Endothelial cell of umbilical vein (primary cell): ENCODE data around the gene NUP153. TPM values are rescaled to one million over a fixed set of nuclear protein-coding genes. Genes with fewer than 3 reads are reported as not detected.
"Not testable (repeated sequence)": the region's sequence is repeated elsewhere in the genome, so short reads cannot be mapped to it uniquely, and the experiment has no call there.

ENCODE experiments used
- BruUV-seq: library from RNA; stranded (reverse); fragments of 400-500 nt; replicated peaks from 2 replicates; lab custom pipeline; 2021; lab: Mats Ljungman, UMichigan
- CTCF ChIA-PET: fragments of 300-600, 350-600 bp; sonication (Branson Sonifier 250); formaldehyde crosslinking; loops from one replicate; lab custom pipeline; 2021; ENCODE audit warnings: antibody characterized with exemption, inconsistent platforms; lab: Charles Lee
- POLR2A ChIA-PET: fragments of 300-600, 350-600 bp; sonication (Branson Sonifier 250); formaldehyde crosslinking; loops from one replicate; lab custom pipeline; 2021; ENCODE audit warnings: antibody characterized with exemption, inconsistent platforms; lab: Charles Lee
- DNase-seq: peaks from one replicate; pipeline ENCODE4 v3.0.0-alpha.2; 2011; ENCODE audit warnings: low read depth, low spot score
- FAIRE-seq: peaks from 2 replicates; lab custom pipeline; 2011; peaks lifted over from hg19 to GRCh38; lab: Jason Lieb, UNC
- H2AFZ ChIP-seq: 2 replicates; pipeline ENCODE4 v1.6.0; 2012; ENCODE audit warnings: low read depth, low read length, control low read depth, inconsistent platforms
- H3K27ac ChIP-seq: 2 replicates; pipeline ENCODE4 v1.5.1; 2011; ENCODE audit warnings: low read depth, mild to moderate bottlenecking, control low read depth, low read length, moderate library complexity; ENCODE audit not compliant: insufficient read depth
- H3K27me3 ChIP-seq, 2 experiments: 2 replicates each; pipeline versions ENCODE4 v1.6.0 to v1.6.1; 2011; ENCODE audit warnings: low read length in 2 of 2, mixed read lengths in 1 of 2; ENCODE audit not compliant: control insufficient read depth in 2 of 2, insufficient read depth in 2 of 2
- H3K36me3 ChIP-seq, 2 experiments: 2 replicates in 1 of 2; 3 replicates in 1 of 2; pipeline ENCODE4 v1.5.1; 2011; ENCODE audit warnings: low read length in 2 of 2, mild to moderate bottlenecking in 1 of 2, moderate library complexity in 1 of 2; ENCODE audit not compliant: control insufficient read depth in 2 of 2, insufficient read depth in 2 of 2; ENCODE audit errors: extremely low read depth in 1 of 2
- H3K4me1 ChIP-seq: 3 replicates; pipeline ENCODE4 v1.5.1; 2011; ENCODE audit warnings: mild to moderate bottlenecking, low read length; ENCODE audit not compliant: control insufficient read depth, insufficient read depth; ENCODE audit errors: extremely low read depth
- H3K4me2 ChIP-seq: 2 replicates; pipeline ENCODE4 v1.6.1; 2011; ENCODE audit warnings: low read length, control low read depth, mixed read lengths; ENCODE audit not compliant: insufficient read depth
- H3K4me3 ChIP-seq, 3 experiments: fragments of 200-600 bp in 1 of 3; sonication (generic), shearing (Covaris generic) in 1 of 3; replicated peaks in 1 of 3; 2 replicates each; pipeline ENCODE4 v1.5.1; 2011 to 2016; ENCODE audit warnings: control low read depth in 3 of 3, low read length in 3 of 3, mild to moderate bottlenecking in 2 of 3, inconsistent platforms in 1 of 3, low read depth in 1 of 3, moderate library complexity in 1 of 3; ENCODE audit not compliant: insufficient read depth in 1 of 3
- H3K79me2 ChIP-seq: 2 replicates; pipeline ENCODE4 v1.6.0; 2012; ENCODE audit warnings: low read length, inconsistent platforms; ENCODE audit not compliant: control insufficient read depth, insufficient read depth
- H3K9ac ChIP-seq: replicated peaks from 2 replicates; pipeline ENCODE3; 2011; ENCODE audit warnings: low read length, control low read depth; ENCODE audit not compliant: insufficient read depth; ENCODE audit errors: extremely low read depth
- H3K9me1 ChIP-seq: replicated peaks from 3 replicates; pipeline ENCODE4 v1.6.0; 2011; ENCODE audit warnings: mild to moderate bottlenecking, low read length; ENCODE audit not compliant: control insufficient read depth, insufficient read depth; ENCODE audit errors: extremely low read depth
- H3K9me3 ChIP-seq: replicated peaks from 2 replicates; pipeline ENCODE4 v1.5.1; 2012; ENCODE audit warnings: low read length, inconsistent platforms; ENCODE audit not compliant: control insufficient read depth, insufficient read depth
- H4K20me1 ChIP-seq: replicated peaks from 2 replicates; pipeline ENCODE3; 2011; ENCODE audit warnings: mild to moderate bottlenecking, low read length; ENCODE audit not compliant: control insufficient read depth, insufficient read depth; ENCODE audit errors: extremely low read depth
- CTCF ChIP-seq, 2 donors: IDR thresholded peaks; 1 replicate in 1 of 2; 2 replicates in 1 of 2; pipeline ENCODE4 v1.5.1; 2011; ENCODE audit warnings: low read length in 2 of 2, mild to moderate bottlenecking in 2 of 2, moderate library complexity in 2 of 2, control low read depth in 1 of 2, inconsistent platforms in 1 of 2, low read depth in 1 of 2; ENCODE audit not compliant: insufficient read depth in 1 of 2; ENCODE audit errors: extremely low read depth in 1 of 2
- EZH2 ChIP-seq: IDR thresholded peaks from 2 replicates; pipeline ENCODE4 v1.6.1; 2012; ENCODE audit warnings: borderline replicate concordance, low read depth, mild to moderate bottlenecking, moderate library complexity, low read length, inconsistent platforms; ENCODE audit not compliant: severe bottlenecking
- FOS ChIP-seq: IDR thresholded peaks from 2 replicates; pipeline ENCODE4 v1.6.1; 2011; ENCODE audit warnings: mild to moderate bottlenecking, low read length, moderate library complexity, borderline replicate concordance; ENCODE audit not compliant: insufficient read depth
- GATA2 ChIP-seq: IDR thresholded peaks from 2 replicates; pipeline ENCODE4 v1.7.0; 2011; ENCODE audit warnings: low read depth, mild to moderate bottlenecking, moderate library complexity, mixed read lengths, low read length; ENCODE audit not compliant: insufficient read length, insufficient read depth
- JUN ChIP-seq: IDR thresholded peaks from 2 replicates; pipeline ENCODE4 v1.6.1; 2011; ENCODE audit warnings: borderline replicate concordance, low read depth; ENCODE audit not compliant: insufficient read length, insufficient read depth
- MAX ChIP-seq: IDR thresholded peaks from 2 replicates; pipeline ENCODE4 v1.6.1; 2011; ENCODE audit not compliant: insufficient read depth, insufficient read length
- MYC ChIP-seq: IDR thresholded peaks from one replicate; pipeline ENCODE4 v1.6.1; 2011; ENCODE audit warnings: mild to moderate bottlenecking, low read depth, low read length
- POLR2A ChIP-seq: IDR thresholded peaks from 2 replicates; pipeline ENCODE4 v1.6.1; 2012; ENCODE audit warnings: low read depth, mild to moderate bottlenecking, control low read depth, low read length
- POLR2AphosphoS5 ChIP-seq: IDR thresholded peaks from 2 replicates; pipeline ENCODE4 v1.6.1; 2012; ENCODE audit warnings: low read depth, mild to moderate bottlenecking, control low read depth, low read length, moderate library complexity; ENCODE audit not compliant: insufficient read depth
- dilution Hi-C: fragments of 300-500 bp; cut with MboI; formaldehyde crosslinking; loops from one replicate; pipeline ENCODE4 v1.15.0; 2019; ENCODE audit warnings: low sequenced_read_pairs; ENCODE audit not compliant: extremely low pct_ligation_motif_present
- intact Hi-C: fragments of 100-400 bp; cut with micrococcal nuclease; formaldehyde crosslinking; loops from one replicate; pipeline ENCODE4 v1.10.0; 2022
- polyA plus RNA-seq, 4 experiments: library from polyadenylated mRNA; depleted of rRNA in 3 of 4; stranded (reverse) in 3 of 4; unstranded in 1 of 4; fragments of >200 nt; gene quantifications; 2 replicates each; pipeline versions ENCODE4 v1.2.1 to v1.2.3, GENCODE V29; 2011 to 2012; ENCODE audit warnings: missing spikeins in 1 of 4
- total RNA-seq: library from RNA; stranded (reverse); gene quantifications from 2 replicates; pipeline ENCODE4 v1.2.3, GENCODE V29; 2021

NUP153 gene
- total and polyA plus RNA-seq, 2 donors (not counting 3 experiments of a cell fraction or from before 2014, with no cell fraction given): 22.0 to 51.0 TPM

GRCh38 chr6:17709476-17709875 lies 2.8 kb upstream of the NUP153 start:
- intact Hi-C loops (loop anchor here (5.0 kb wide), 1 partner anchor 58 kb away; no protein-coding TSS in a partner anchor), dilution Hi-C loops (no loop called here)
- POLR2A ChIA-PET: no interaction called here
- CTCF ChIA-PET: interaction anchor here (0.6 to 0.9 kb wide), 2 partner anchors 51 to 236 kb away, joined by 3 to 7 read pairs; no protein-coding TSS in a partner anchor
- no peaks in the 10 kb centered on the region for H3K9me1 ChIP-seq
- no peak overlapping the region for H3K4me3 ChIP-seq
- H3K9ac ChIP-seq: no peak overlapping the region
- no TSS peak for BruUV-seq
- DNase-seq (no peak), FAIRE-seq (no peak)
- no peak overlapping the region for H3K27ac ChIP-seq
- H3K4me1 ChIP-seq: peaks cover 16% of the 10 kb centered on the region
- H3K9me3 ChIP-seq: no peaks in the 10 kb centered on the region
- H3K4me2 ChIP-seq: no peak overlapping the region
- no peaks in the 10 kb centered on the region for H4K20me1 ChIP-seq
- H3K36me3 ChIP-seq: no peaks in the 10 kb centered on the region
- no peaks in the 10 kb centered on the region for H3K27me3 ChIP-seq
- no peak overlapping the region for H2AFZ ChIP-seq
- peaks cover 21% of the 10 kb centered on the region for H3K79me2 ChIP-seq
- TF ChIP-seq POLR2AphosphoS5 (no peak), FOS (no peak), MYC (no peak), POLR2A (no peak), MAX (no peak), GATA2 (no peak), JUN (no peak), EZH2 (no peak), CTCF (IDR thresholded peaks at IDR 0.05; ENCODE audit: extremely low read depth in 1 of 2, insufficient read depth in 1 of 2, low read depth in 1 of 2, low read length in 2 of 2) (no peak)

- H3K27me3 ChIP-seq, H3K4me3 ChIP-seq, H2AFZ ChIP-seq, H3K4me2 ChIP-seq, dilution Hi-C loops, DNase-seq, H3K9me3 ChIP-seq, FAIRE-seq, H3K27ac ChIP-seq, H3K9me1 ChIP-seq, BruUV-seq, H3K9ac ChIP-seq, H4K20me1 ChIP-seq, H3K36me3 ChIP-seq: not testable (repeated sequence)
- Histone ChIP-seq H3K79me2 (peaks cover 35% of the 10 kb centered on the region), H3K4me1 (peaks cover 25% of the 10 kb centered on the region)
- POLR2A ChIA-PET: interaction anchor here (0.7 kb wide), 1 partner anchor 790 kb away, joined by 6 read pairs; no protein-coding TSS in a partner anchor
- CTCF ChIA-PET: interaction anchor here (0.6 kb wide), 1 partner anchor 455 kb away, joined by 3 read pairs; no protein-coding TSS in a partner anchor
- intact Hi-C loops: loop anchor here (5.0 kb wide), 1 partner anchor 59 kb away; no protein-coding TSS in a partner anchor
Observed at GRCh38 chr6:17708035-17708434, 1.3 kb upstream of the NUP153 start.
